HG02763 (cell line): ENCODE measurements around the gene LRFN4.

Experiments used
- ATAC-seq: cut with Tn5 transposase; IDR thresholded peaks from one replicate; pipeline ENCODE4 v1.9.1; 2021; ENCODE audit warnings: mild to moderate bottlenecking, moderate library complexity; ENCODE audit not compliant: unreplicated experiment

LRFN4 gene

DNA sequence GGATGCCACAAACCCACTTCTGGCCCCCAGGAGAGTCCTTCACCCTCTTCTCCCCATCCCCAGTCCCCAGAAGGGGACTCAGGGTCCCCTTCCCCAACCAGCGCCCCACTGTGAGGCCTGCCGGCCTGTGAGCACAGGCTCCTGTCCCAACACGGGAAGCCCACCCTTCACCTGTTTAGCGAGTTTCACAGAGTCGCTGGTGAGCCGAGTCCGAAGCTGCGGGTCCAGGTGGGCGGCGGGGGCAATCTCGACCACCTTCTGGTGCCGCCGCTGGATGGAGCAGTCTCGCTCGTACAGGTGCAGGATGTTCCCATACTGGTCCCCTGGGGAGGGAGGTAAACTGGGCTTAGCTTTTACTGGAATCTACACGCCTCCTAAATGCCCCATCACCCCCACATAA lies 13.3 kb downstream of the LRFN4 start:
- no peak for ATAC-seq

DNA sequence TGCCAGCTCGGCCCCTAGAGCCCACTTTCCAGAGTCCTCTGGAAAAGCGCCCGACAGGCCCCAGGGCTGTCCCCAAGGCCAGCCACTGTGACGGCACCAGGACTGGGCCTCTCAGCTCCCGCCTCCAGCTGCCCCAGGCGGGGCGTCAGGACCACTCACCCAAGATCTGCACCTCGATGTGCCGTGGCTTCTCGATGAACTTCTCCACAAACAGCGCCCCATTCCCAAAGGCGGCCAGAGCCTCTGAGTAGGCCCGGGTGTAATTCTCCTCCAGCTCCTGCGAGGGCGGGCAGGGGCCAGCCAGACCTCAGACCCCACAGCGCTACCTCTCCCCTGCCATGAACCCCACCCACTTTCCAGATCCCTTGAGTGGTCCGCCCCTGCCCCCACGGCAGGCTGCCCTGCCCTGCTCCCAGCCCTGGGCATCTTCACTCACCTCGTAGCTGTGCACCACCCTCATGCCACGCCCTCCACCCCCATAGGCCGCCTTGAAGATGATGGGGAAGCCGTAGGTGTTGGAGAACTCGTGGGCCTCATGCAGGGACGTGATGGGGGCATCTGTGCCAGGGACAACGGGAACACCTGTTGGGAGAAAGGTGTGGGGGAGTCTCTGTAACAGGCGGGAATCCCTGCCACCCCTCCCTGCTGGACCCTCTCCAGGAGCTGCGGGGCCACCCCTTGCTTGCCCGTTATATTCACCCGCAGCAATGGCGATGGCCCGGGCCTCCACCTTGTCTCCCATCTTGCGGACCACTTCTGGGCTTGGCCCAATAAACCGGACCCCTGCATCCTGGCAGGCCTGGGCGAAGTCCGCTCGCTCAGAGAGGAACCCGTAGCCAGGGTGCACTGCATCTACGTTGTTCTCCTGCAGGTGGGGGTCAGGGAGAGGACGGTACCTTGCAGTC lies 14.0 kb downstream of the LRFN4 start:
- no peak for ATAC-seq

DNA sequence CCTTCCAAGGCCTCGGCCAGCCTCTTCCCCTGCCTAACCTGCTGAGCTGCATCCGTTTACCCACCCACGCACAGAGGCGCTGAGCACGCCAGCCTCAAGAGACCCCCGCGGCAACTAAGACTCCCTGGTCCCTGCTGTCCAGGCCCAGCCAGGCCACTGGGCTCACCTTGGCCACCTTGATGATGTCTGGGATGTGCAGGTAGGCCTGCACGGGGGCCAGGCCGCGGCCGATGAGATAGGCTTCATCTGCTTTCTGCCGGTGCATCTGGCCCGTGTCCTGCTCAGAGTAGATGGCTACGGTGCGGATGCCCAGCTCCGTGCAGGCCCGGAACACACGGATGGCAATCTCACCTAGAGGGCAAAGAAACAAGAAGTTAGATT lies 14.6 kb downstream of the LRFN4 start:
- no peak for ATAC-seq

DNA sequence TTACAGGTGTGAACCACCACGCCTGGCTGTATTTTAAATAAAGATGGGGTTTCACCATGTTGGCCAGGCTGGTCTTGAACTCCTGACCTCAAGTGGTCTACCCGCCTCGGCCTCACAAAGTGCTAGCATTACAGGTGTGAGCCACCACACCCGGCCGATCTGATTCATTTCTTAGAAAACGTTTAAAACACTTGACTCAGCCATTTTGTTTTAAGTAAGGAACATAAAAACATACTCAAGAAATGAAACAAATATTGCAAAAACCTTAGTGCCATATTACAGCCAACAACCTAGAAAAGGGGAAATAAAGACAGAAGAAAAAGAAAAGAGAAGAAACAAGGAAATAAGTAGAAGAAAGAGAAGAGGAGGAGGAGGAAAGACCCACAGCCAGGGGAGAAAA lies 17.4 kb downstream of the LRFN4 start:
- ATAC-seq: no peak

DNA sequence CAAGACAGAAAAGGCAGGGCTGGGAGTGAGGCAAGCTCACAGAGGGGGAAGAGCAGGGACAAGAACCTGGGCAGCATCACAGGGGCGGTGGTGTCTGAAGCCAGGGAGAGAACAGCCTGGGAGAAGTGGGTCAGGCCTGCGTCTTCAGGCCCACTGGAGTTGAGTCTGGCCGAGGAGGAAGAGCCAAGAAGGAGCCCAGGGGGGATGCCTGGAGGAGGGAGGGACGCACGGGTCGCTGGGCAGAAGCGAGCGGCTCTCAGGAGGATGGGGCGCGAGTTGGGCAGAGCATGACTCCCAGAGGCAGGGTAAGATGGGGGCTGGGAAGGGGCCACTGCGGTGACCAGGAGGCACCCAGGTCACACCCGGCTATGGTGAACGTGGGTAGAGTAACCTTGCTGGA lies 18.5 kb downstream of the LRFN4 start:
- no peak for ATAC-seq

DNA sequence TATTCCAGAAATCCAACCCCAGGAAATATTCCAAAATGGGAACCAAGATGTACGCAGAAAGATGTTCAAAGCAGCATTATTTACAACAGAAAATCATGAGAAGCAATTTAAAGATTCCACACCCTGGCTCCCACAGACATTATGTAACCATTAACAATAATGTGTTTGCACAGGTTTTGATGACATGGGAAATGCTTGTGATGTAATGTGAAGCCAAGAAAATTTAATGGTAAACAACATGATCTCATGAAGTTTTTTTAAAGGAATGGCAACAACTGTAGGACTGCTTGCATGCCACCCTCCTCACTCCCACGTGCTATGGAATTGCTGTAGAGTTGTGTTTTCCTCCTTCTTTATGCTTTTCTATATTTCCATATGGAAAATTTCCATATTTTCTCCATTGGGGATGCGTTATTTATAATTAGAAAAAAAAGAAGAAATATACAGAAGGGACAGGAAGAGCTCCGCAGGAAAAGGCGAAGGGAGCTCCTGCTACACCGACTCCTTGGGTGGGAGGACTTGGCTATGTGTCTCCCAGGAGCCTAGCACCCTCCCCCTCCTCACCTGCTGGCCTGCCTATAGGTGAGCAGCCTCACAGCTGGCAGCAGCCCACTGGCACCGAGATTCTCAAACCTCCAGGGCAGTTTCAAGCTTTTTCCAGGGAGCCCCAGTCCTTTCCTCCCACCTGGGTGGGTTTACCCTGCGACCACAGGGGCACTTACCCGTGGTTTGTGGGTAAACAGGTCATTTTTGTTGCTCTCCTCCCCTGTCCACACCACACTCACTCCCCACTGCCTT lies 20.9 kb downstream of the LRFN4 start:
- ATAC-seq: no peak

DNA sequence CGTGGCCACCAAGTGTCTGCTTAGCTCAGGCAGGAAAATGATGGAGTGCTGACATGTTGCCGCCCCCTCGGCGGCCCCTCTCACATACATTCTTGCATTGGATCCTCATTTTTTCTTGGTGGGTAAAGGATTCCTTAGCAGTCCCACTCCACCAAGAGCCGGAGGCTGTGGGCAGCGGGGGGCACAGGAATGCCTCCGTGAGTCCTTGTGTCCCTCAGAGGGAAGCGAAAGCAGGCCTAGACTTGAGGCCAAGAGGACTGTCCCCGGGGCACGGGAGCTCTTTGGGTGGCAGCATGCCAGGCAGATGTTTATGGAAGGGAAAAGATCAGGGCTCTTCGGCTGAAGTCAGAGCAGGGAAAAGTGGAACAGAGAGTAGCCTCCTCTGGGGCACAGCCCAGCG lies 21.6 kb downstream of the LRFN4 start:
- no peak for ATAC-seq

DNA sequence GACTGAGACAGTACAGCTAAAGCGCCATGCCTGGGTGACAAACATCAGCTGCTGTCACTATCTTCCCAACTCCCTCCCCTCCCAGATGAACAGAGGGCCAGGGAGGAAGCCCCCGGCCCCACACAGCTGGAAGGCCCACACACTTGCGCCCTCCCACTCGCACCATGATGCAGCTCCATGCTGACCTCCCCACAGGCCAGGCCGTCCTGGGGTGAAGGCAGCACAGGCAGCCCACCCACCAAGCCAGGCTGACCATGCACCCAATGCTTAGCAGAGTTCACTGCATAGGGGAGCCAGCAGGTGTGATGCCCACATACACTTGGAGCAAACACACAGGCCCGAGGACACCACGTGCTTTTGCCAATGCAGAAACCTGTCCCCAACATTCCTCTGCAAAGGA lies 22.1 kb downstream of the LRFN4 start:
- ATAC-seq: no peak

DNA sequence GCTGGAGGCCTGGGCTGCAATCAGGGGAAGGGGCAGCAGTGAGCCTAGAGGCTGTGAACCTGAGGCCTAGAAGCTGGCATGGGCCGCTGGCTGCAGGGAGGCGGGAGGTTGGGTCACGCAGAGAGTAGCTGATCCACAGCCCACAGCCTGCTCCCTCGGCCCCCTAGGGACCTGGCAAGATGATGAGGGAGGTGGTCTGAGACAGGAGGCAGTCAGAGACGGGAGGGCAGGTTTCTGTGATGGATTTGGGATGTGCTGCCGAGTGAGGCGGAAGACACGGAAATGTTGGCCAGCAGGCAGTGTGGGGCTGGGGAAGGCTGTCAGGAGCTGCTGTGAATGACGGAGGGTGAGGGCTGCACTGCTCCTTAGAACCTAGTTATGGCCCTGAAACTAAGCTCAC lies 22.7 kb downstream of the LRFN4 start:
- ATAC-seq: no peak

DNA sequence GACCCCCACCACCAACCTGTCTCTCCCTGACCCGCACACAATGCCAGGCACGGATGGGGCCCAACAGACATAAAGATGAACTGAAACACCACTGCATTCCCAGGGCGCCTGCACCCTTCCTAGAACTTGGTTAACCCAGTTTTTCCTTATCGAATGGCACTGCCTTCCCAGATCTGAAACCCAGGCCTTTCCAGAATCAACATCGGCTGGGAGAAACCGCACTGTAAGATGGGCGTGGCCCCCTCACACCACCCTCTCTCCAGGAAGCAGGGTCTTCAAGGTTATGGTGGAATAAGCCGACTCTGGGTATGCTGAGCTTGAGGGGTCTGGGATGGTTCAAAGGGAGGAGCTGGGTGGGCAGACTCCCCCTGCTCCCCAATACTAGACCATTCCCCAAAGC lies 23.1 kb downstream of the LRFN4 start:
- ATAC-seq: no peak

DNA sequence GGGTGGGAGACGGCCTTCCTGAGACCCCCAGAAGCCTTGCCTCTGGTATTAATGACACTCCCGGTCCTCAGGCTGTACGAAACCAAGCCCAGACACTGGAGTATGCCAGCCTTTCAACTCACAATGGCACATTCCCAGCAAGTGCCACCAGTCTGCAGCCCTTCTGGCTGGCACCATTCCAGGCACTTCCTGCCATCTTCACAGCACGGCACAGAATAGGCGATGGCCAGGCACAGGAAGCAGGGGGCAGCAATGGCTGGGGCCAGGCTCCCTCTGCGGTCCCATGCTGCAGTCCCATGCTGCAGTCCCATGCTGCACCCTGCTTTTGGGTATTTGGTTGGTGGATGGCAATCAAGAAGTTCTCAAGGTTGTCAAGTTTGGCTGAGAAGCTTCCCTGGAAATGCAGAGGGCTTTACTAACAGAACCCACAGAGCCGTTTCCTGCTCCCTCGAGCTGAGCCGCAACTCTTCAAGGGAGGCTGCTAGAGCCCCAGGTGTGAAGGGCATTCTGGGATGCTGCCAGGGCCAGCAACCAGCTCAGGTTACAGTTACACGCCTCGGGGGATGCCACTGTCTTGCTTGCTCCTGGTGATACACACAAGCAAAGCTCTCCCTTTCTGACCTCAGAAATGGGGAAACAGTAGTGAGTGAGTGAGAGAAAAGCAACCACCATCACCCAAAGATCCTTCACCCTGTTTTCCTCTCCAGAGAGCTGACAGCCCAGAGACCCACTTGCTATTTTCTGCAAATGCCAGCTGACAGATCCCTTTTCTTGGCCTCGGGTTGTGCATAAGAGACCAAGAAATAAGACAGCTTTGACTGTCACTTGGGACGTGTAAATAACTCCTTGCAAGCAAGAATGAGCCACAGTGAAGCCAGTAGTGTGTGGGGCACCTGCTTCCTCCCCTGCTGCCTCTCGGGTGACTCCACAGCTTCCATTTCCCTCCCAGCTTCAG lies 23.9 kb downstream of the LRFN4 start:
- ATAC-seq: no peak

DNA sequence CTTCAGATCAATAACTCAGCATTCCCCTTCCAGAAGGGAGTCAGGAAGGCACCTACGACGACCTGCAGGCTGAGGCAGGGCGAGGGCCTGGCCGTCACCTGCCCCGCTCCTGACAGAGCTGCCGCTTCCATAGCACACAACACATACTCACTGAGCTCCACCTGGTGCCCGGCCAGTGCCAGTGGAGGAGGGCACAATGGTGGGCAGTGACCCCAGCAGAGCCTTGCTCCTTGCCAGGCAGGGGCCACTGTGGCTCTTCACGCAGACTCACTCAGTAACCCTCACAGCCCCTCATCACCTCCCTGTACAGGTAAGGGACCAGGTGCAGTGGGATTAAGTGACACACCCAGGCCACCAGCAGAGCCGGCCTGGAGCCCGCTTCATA lies 24.6 kb downstream of the LRFN4 start:
- no peak for ATAC-seq

DNA sequence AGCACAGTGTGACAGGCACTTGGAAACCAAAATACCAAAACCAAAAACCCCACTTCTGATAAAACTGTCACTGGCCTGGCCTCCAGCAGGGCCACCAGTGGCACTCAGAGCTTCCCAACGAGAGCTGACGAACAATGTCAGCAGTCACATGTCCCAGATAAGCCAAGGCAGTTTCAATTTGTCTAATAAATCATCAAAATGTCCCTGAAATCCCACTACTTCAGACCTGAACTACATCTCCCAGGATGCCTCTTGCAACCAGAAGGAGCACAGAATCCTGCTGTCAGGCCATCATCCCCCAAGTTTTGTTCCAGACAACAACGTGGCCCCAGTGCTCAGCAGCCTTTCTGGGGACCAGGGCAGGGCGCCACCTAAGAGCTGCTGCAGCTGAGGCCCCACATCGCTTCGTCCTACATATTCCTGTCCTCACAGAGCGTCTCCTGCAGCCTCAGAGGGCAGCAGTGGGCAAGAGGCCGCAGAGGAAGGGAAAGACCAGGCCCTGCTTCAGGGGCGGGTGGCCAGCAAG lies 25.1 kb downstream of the LRFN4 start:
- no peak for ATAC-seq

DNA sequence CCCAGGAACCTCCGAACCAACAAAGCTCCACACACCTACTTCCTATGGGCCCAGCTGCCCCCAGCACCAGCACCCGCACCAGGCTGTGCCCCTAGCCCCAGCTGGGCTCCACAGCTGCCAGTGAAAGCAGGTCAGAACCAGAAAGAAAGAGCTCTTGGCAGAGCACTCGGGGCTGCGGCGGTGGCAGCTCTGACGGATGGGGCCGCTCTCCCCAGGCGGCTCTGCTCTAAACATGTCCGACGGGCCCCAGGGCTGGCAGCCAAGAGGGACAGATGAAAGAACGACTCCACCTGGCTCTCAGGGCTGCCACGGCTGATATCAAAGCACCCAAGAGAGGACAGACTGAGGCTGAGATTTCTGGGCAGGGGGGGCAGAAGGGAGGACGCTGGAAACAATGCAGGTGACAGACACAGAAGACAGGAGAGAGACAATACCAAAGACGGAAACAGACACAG lies 25.7 kb downstream of the LRFN4 start:
- ATAC-seq: no peak

DNA sequence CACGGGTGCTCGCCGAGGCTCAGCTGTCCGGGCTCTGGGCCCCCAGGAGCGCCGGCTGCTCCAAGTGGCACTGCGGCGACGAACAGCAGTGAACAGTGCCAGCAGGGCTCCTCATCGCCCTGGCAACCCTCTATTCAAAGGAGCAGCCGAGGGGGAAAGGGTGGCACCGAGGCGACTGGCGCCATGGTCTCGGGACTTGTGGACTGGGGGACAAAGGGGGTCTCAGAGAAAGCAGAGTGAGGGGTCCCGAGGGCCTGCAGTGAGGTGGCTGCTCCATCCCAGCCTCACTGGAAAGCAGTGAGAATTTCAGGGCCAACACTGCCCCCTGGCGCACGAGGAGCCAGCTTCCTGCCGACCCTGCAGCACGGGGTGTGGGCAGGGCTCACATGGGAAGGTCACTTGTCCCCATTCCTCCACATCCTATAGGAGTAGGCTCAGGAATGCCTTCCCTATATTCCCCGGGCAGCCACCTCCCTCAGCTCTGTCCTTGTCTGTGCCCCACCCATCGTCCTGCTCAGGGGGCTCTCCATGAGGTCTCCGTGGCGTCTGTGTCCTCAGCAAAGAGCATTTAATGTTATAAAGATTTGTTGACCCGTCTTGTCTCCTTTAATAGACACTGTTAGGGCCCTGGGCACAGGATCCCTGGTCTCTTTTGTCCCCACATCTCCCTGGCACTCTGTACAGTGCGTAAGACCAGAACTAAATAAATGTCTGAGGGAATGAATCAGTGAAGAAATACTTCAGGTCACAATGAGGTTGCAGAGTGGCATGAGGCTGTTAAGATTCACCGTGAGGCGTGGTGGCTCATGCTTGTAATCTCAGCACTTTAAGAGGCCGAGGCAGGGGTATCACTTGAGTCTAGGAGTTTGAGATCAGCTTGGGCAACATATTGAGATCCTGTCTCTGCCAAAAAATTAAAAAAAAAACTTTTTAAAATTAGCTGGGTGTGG lies 26.4 kb downstream of the LRFN4 start:
- ATAC-seq: no peak

DNA sequence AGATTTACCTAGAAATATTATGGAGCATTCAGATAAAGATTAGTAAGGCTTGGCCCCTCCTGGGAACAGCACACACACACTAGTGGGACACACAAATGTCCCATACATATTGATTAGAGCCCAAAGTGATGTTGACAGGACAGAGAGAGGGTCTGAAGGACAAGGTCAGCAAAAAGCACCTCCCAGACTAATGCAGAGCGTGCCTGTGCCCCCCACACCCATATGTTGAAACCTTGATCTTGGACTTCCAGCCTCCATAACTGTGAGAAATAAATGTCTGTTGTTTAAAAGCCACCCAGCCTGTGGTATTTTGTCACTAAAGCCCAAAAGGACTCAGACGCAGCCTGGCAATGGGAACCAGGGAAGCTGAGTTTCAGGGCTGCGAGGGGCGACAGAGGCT lies 27.6 kb downstream of the LRFN4 start:
- no peak for ATAC-seq

DNA sequence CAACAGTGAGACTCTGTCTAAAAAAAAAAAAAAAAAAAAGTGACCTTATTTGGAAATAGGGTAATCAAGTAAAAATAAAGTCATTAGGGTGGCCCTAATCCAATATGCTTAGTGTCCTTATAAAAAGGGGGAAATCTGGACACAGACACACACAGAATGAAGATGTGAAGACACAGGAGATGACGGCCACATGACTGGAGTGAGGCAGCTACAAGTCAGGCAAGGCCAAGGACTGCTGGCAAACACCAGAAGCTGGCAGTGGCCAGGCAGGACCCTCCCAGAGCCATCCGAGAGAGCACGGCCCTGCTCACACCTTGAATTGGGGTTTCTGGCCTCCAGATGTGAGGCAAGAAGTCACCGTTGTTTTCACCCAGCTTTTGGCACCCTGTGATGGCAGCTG lies 28.6 kb downstream of the LRFN4 start:
- ATAC-seq: no peak

DNA sequence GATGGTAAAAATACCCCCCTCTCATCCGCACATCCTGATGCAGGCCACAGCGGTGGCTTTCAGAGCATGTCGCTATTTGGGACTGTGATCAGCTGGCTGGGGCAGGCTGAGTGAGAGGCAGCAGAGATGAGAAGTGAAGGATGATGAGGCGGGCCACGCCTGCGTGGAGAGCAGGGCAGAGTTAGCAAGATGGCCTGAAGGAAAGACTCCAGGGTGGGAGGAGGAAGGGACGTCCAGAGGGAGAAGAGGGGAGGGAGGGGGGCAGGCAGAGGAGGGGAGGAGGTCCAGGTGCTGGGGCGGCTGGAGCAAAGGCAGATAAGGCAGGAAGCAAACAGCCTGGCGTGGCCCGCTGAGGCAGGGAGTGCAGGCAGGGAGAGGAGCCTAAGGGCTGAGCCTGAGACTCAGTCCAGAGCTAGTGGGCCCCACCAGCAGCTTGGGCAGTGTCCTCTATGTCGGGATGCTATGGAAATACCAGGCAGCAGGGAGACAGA lies 29.1 kb downstream of the LRFN4 start:
- no peak for ATAC-seq

DNA sequence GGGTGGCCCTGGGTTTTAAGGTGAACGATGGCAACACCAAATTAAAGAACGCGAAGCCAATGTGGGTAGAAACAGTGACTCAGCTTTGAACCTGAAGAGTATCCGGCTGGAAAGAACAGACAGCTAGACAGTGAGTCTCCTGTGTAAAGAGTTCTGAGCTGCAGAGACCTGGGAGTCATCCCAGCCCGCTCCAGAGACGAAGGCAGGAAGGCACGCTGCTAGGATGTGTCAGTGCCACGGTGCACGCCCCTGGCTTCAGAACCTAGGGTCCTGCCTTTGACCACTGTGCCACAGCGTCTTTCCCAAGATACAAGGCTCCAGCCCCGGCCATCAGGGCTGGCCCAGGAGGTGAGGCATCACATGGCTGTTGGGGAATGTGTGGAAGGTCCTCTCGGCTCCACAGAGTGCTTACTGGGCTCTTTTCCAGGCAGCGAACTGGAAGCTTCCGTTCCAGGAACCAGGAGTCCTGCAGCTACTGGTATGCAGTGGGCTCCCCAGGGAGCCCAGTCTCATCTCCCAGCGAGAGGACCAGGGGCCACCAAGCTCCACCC lies 29.9 kb downstream of the LRFN4 start:
- no peak for ATAC-seq
